Uterus (tissue), 2 donors: Measurements from ENCODE around the gene C9orf40.

Experiments
- CTCF ChIP-seq, 4 experiments: fragments of 200-600 bp in 2 of 4; fragments of 450-650 bp in 2 of 4; sonication (generic) in 2 of 4; IDR thresholded peaks; one replicate each; pipeline ENCODE4 v1.5.1; 2016 to 2019; ENCODE audit warnings: antibody characterized with exemption in 4 of 4, mild to moderate bottlenecking in 2 of 4, moderate library complexity in 1 of 4
- POLR2A ChIP-seq, 2 donors: fragments of 450-650 bp; IDR thresholded peaks; one replicate each; pipeline ENCODE4 v1.6.1; 2016; ENCODE audit warnings: antibody characterized with exemption in 2 of 2, mild to moderate bottlenecking in 1 of 2, moderate library complexity in 1 of 2

- TF ChIP-seq CTCF (IDR thresholded peaks at IDR 0.05) (no peak), POLR2A (IDR thresholded peaks at IDR 0.05) (no peak)
Observed at GRCh38 chr9:74901001-74901400, 51.7 kb downstream of the C9orf40 start.
